ENCODE results near the gene CCNB2.

GRCh38 chr15:59159210-59159609 is 54.3 kb downstream of the CCNB2 start:
- TF ChIP-seq EZH2 (IDR thresholded peaks at IDR 0.05) (no peak), POLR2AphosphoS5 (IDR thresholded peaks at IDR 0.05; ENCODE audit: borderline replicate concordance, low read depth, low read length) (no peak)

Data from SK-N-MC (cell line).